Right atrium auricular region (tissue), 2 donors: ENCODE measurements around the gene SOX6. TPM values are rescaled to one million over a fixed set of nuclear protein-coding genes. Genes with fewer than 3 reads are reported as not detected.

Source experiments
- DNase-seq: peaks from one replicate; pipeline ENCODE4 v3.0.0-alpha.2; 2019; ENCODE audit warnings: low spot score
- H3K27ac ChIP-seq, 2 donors: fragments of 200-600 bp; sonication (generic); 1 replicate in 1 of 2; 2 replicates in 1 of 2; pipeline ENCODE4 v1.5.1; 2016 to 2019
- H3K27me3 ChIP-seq, 2 donors: fragments of 200-600 bp; sonication (generic); one replicate each; pipeline versions ENCODE4 v1.5.1 to v1.6.0; 2017 to 2019
- H3K36me3 ChIP-seq: fragments of 200-600 bp; sonication (generic); one replicate; pipeline ENCODE4 v1.5.1; 2016
- H3K4me1 ChIP-seq, 2 donors: fragments of 200-600 bp; sonication (generic); one replicate each; pipeline versions ENCODE4 v1.5.1 to v1.6.0; 2017 to 2019
- H3K4me3 ChIP-seq, 2 donors: fragments of 200-600 bp; sonication (generic); 1 replicate in 1 of 2; 2 replicates in 1 of 2; pipeline ENCODE4 v1.5.1; 2017 to 2019; ENCODE audit warnings: mild to moderate bottlenecking in 1 of 2, moderate library complexity in 1 of 2
- H3K9me3 ChIP-seq, 2 donors: fragments of 200-600 bp; sonication (generic); one replicate each; pipeline ENCODE4 v1.5.1; 2019
- CTCF ChIP-seq, 2 donors: fragments of 200-600 bp; sonication (generic); IDR thresholded peaks; one replicate each; pipeline ENCODE4 v1.5.1; 2019; ENCODE audit warnings: antibody characterized with exemption in 2 of 2
- total RNA-seq, 2 donors: library from RNA; depleted of rRNA; stranded (reverse); fragments of >200 nt; gene quantifications; one replicate each; pipeline ENCODE4 v1.1.0, GENCODE V29; 2016

The SOX6 gene
- total RNA-seq, 2 donors from 2014 or later, result 13.5 to 14.3 TPM

DNA sequence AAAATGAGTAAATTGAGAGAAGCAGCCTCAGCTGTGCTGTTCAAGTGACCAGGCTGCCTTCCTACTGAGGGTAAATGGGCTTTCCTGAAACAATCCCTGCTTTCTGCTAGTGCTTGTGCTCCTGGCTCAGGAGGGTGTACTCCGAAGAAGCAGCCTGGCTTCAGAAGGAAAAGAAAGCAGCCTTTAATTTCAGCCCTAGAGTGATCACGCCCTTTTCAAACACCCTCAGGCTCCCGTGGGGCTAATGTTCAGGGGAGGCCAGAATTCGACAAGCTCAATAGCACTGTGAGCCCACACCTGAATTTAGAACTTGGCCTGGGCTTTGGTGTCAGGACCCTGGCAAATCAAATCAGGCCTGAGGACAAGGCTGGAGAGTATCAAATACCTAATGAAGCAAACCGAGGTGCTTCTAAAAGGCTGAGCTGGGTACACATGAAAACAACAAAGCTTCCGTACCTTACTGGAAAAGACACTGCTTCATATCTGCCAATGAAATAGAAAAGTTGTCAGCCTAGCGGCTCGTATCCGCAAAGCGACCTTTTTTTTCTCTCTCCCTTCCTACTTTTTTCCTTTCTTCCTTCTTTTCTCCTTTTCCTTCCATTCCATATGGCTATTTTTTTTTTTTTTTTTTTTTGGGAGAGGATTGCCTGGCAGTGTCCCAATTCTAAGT, 387.8 kb downstream of the SOX6 start:
- no peaks in the 10 kb centered on the region for H3K27me3 ChIP-seq
- H3K9me3 ChIP-seq, result no peaks in the 10 kb centered on the region
- DNase-seq, result no peak
- H3K4me3 ChIP-seq, result no peak overlapping the region
- peak overlapping the region; percentile 87 to 89 for H3K27ac ChIP-seq
- no peaks in the 10 kb centered on the region for H3K36me3 ChIP-seq
- peaks cover 0 to 72% of the 10 kb centered on the region in 2 donors for H3K4me1 ChIP-seq
- TF ChIP-seq CTCF (IDR thresholded peaks at IDR 0.05), result no peak

DNA sequence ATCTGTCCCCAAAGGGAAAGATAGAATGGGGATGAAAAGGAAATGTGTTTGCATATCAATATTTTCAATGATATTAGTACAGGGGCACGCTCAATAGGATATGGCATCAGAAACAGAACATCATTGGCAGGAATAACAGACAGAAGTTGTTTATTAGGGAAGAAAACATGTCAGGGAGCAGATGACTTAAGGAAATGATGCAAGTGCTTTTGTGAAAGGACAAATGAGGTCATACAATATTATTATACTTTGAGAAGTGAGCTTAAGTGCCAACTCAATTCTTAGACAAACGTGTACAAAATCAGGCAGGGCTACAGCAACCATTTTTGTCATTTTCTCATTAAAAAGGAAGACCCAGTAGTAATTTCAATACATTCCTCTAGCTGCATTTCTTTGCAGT, 388.4 kb downstream of the SOX6 start:
- no peak for DNase-seq
- H3K27me3 ChIP-seq, result no peaks in the 10 kb centered on the region
- no peak for TF ChIP-seq CTCF (IDR thresholded peaks at IDR 0.05)
- H3K4me1 ChIP-seq, result peaks cover 0 to 72% of the 10 kb centered on the region in 2 donors
- no peaks in the 10 kb centered on the region for H3K9me3 ChIP-seq
- peak overlapping the region; percentile 87 to 89 for H3K27ac ChIP-seq
- no peak overlapping the region for H3K4me3 ChIP-seq
- H3K36me3 ChIP-seq, result no peaks in the 10 kb centered on the region

DNA sequence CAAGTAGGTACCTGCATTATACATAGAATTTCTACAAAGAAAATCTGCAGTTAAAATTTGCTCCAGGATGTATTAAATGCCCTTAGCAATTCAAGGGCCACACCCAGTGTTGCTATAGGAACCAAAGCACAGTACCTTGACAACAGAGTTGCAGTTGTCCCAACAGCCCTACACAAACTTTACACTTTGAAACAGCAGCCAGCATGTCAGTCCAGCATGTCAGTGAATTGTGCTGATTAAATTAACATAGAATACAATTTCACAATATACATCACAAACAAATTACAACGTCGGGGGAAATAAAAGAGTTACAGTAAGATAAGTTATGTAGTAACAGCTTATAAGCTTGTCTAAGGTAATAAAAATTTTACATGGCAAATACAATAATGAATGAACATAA, 389.2 kb downstream of the SOX6 start:
- no peaks in the 10 kb centered on the region for H3K9me3 ChIP-seq
- no peak overlapping the region for H3K4me3 ChIP-seq
- no peaks in the 10 kb centered on the region for H3K27me3 ChIP-seq
- no peak for DNase-seq
- peak overlapping the region; percentile 87 to 89 for H3K27ac ChIP-seq
- TF ChIP-seq CTCF (IDR thresholded peaks at IDR 0.05), result no peak
- H3K36me3 ChIP-seq, result no peaks in the 10 kb centered on the region
- peaks cover 0 to 68% of the 10 kb centered on the region in 2 donors for H3K4me1 ChIP-seq

GRCh38 chr11:15965562-15966250, 390.6 kb downstream of the SOX6 start:
- no peak for DNase-seq
- no peak for TF ChIP-seq CTCF (IDR thresholded peaks at IDR 0.05)
- Histone ChIP-seq H3K4me1 (peaks cover 0 to 59% of the 10 kb centered on the region in 2 donors), H3K9me3 (no peaks in the 10 kb centered on the region), H3K4me3 (no peak overlapping the region), H3K27ac (peak overlapping the region; percentile 14 to 89), H3K27me3 (no peaks in the 10 kb centered on the region), H3K36me3 (no peaks in the 10 kb centered on the region)

DNA sequence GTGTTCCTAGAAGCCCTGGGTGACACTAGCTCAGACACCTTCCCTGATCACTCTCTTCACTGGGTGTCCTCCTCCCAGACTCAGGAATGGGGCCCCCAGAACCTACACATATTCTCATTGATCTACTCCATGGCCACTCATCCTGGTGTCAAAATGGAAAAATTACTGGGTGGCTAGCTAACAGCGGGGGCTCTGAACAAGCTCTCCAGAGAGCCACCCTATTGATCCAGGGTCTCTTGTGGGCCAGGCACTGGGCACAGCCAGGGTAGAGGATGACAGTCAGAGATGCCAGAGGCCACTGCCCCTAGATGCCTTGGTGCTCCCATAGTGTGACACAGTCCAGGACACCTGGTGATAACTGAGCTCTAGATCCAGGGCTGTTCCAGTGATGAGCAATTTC, 393.1 kb downstream of the SOX6 start:
- no peak for DNase-seq
- Histone ChIP-seq H3K27ac (no peak overlapping the region), H3K36me3 (no peaks in the 10 kb centered on the region), H3K9me3 (no peaks in the 10 kb centered on the region), H3K27me3 (no peaks in the 10 kb centered on the region), H3K4me3 (no peak overlapping the region), H3K4me1 (peaks cover 0 to 44% of the 10 kb centered on the region in 2 donors)
- no peak for TF ChIP-seq CTCF (IDR thresholded peaks at IDR 0.05)
